MCF 10A (cell line): ENCODE measurements around the gene HBG1. TPM values are rescaled to one million over a fixed set of nuclear protein-coding genes. Genes with fewer than 3 reads are reported as not detected.

ENCODE experiments used
- BruUV-seq: library from RNA; stranded (reverse); fragments of 400-500 nt; replicated peaks from 2 replicates; lab custom pipeline; 2021; lab: Mats Ljungman, UMichigan
- CTCF ChIA-PET: fragments of 300-600 bp; sonication (Branson Sonifier 250); formaldehyde crosslinking; extraction: SDS; loops from one replicate; lab custom pipeline; 2021; ENCODE audit warnings: antibody characterized with exemption, inconsistent platforms; lab: Yijun Ruan, JAX
- POLR2A ChIA-PET: fragments of 300-600, 350-650 bp; sonication (Branson Sonifier 250); formaldehyde crosslinking; extraction: SDS; loops from one replicate; lab custom pipeline; 2020; ENCODE audit warnings: antibody characterized with exemption, inconsistent platforms; lab: Yijun Ruan, JAX
- DNase-seq: peaks from one replicate; pipeline ENCODE4 v3.0.0-alpha.2; 2018; ENCODE audit not compliant: unreplicated experiment
- H3K27ac Mint-ChIP-seq: one replicate; pipeline ENCODE4 v1.8.0; 2022; ENCODE audit warnings: mild to moderate bottlenecking, low read depth, mixed read lengths; ENCODE audit not compliant: unreplicated experiment
- H3K27me3 Mint-ChIP-seq: one replicate; pipeline ENCODE4 v1.8.0; 2022; ENCODE audit warnings: mixed read lengths; ENCODE audit not compliant: insufficient read depth, unreplicated experiment
- H3K36me3 Mint-ChIP-seq: one replicate; pipeline ENCODE4 v1.8.0; 2022; ENCODE audit warnings: mild to moderate bottlenecking, moderate library complexity, mixed read lengths; ENCODE audit not compliant: insufficient read depth, unreplicated experiment
- H3K4me1 Mint-ChIP-seq: one replicate; pipeline ENCODE4 v1.8.0; 2022; ENCODE audit warnings: mixed read lengths; ENCODE audit not compliant: insufficient read depth, unreplicated experiment
- H3K4me3 Mint-ChIP-seq: one replicate; pipeline ENCODE4 v1.8.0; 2022; ENCODE audit warnings: mild to moderate bottlenecking, moderate library complexity, mixed read lengths; ENCODE audit not compliant: unreplicated experiment
- H3K9me3 Mint-ChIP-seq: one replicate; pipeline ENCODE4 v1.8.0; 2022; ENCODE audit warnings: mixed read lengths; ENCODE audit not compliant: unreplicated experiment
- CTCF ChIP-seq: fragments of 200-600 bp; IDR thresholded peaks from one replicate; pipeline ENCODE4 v1.8.0; 2022; ENCODE audit warnings: antibody characterized with exemption, mild to moderate bottlenecking; ENCODE audit not compliant: unreplicated experiment
- intact Hi-C: fragments of 100-400 bp; cut with micrococcal nuclease; formaldehyde crosslinking; loops from 2 replicates; pipeline ENCODE4 v1.14.1; 2022
- total RNA-seq: library from RNA; stranded (reverse); gene quantifications from 2 replicates; pipeline ENCODE4 v1.2.3, GENCODE V29; 2022

Gene HBG1
- total RNA-seq, 1 experiment from 2014 or later: not detected

- Mint-ChIP-seq H3K4me3 (no peak overlapping the region), H3K36me3 (no peaks in the 10 kb centered on the region), H3K9me3 (no peaks in the 10 kb centered on the region), H3K27me3 (no peaks in the 10 kb centered on the region), H3K4me1 (peaks cover 12% of the 10 kb centered on the region), H3K27ac (no peak overlapping the region)
- BruUV-seq: no TSS peak
- ChIA-PET CTCF (no interaction called here), POLR2A (no interaction called here)
- DNase-seq: no peak
- no peak for TF ChIP-seq CTCF
- intact Hi-C loops: no loop called here
These were observed 28.2 kb upstream of the HBG1 start for GRCh38 chr11:5277807-5278382.

- POLR2A ChIA-PET: no interaction called here
- Mint-ChIP-seq H3K9me3 (no peaks in the 10 kb centered on the region), H3K27ac (no peak overlapping the region), H3K4me1 (peaks cover 12% of the 10 kb centered on the region), H3K27me3 (no peaks in the 10 kb centered on the region), H3K4me3 (no peak overlapping the region), H3K36me3 (no peaks in the 10 kb centered on the region)
- no TSS peak for BruUV-seq
- no peak for TF ChIP-seq CTCF
- CTCF ChIA-PET: interaction anchor here (1.1 to 1.2 kb wide), 2 partner anchors 14 to 73 kb away, joined by 3 read pairs; no protein-coding TSS in a partner anchor
- DNase-seq: no peak
- intact Hi-C loops: no loop called here
These were observed 27.0 kb upstream of the HBG1 start for GRCh38 chr11:5276697-5277096.

GRCh38 chr11:5275369-5276110 is 25.9 kb upstream of the HBG1 start:
- H3K4me1 Mint-ChIP-seq: peaks cover 8% of the 10 kb centered on the region
- BruUV-seq: no TSS peak
- ChIA-PET CTCF (interaction anchor here (0.5 to 1.1 kb wide), 4 partner anchors 15 to 532 kb away, joined by 3 read pairs; no protein-coding TSS in a partner anchor), POLR2A (interaction anchor here (0.6 kb wide), 1 partner anchor 10 kb away, joined by 3 read pairs; no protein-coding TSS in a partner anchor)
- intact Hi-C loops: no loop called here
- H3K9me3 Mint-ChIP-seq: no peaks in the 10 kb centered on the region
- no peak for TF ChIP-seq CTCF
- no peaks in the 10 kb centered on the region for H3K27me3 Mint-ChIP-seq
- H3K27ac Mint-ChIP-seq: no peak overlapping the region
- no peaks in the 10 kb centered on the region for H3K36me3 Mint-ChIP-seq
- H3K4me3 Mint-ChIP-seq: no peak overlapping the region
- no peak for DNase-seq

- CTCF ChIA-PET: no interaction called here
- H3K4me1 Mint-ChIP-seq: no peaks in the 10 kb centered on the region
- H3K27me3 Mint-ChIP-seq: no peaks in the 10 kb centered on the region
- no peaks in the 10 kb centered on the region for H3K9me3 Mint-ChIP-seq
- BruUV-seq: no TSS peak
- H3K4me3 Mint-ChIP-seq: no peak overlapping the region
- intact Hi-C loops: no loop called here
- POLR2A ChIA-PET: no interaction called here
- no peak overlapping the region for H3K27ac Mint-ChIP-seq
- DNase-seq: no peak
- TF ChIP-seq CTCF: no peak
- no peaks in the 10 kb centered on the region for H3K36me3 Mint-ChIP-seq
These were observed 24.7 kb upstream of the HBG1 start for GRCh38 chr11:5274395-5274794.
